GM19455 (cell line): ENCODE results near the gene OSCP1.

Experiments used
- ATAC-seq: cut with Tn5 transposase; IDR thresholded peaks from one replicate; pipeline ENCODE4 v1.9.1; 2021; ENCODE audit not compliant: unreplicated experiment

OSCP1 gene

GRCh38 chr1:36475910-36476604, 25.8 kb upstream of the OSCP1 start:
- ATAC-seq: no peak

GRCh38 chr1:36475341-36475740, 25.1 kb upstream of the OSCP1 start:
- no peak for ATAC-seq

DNA sequence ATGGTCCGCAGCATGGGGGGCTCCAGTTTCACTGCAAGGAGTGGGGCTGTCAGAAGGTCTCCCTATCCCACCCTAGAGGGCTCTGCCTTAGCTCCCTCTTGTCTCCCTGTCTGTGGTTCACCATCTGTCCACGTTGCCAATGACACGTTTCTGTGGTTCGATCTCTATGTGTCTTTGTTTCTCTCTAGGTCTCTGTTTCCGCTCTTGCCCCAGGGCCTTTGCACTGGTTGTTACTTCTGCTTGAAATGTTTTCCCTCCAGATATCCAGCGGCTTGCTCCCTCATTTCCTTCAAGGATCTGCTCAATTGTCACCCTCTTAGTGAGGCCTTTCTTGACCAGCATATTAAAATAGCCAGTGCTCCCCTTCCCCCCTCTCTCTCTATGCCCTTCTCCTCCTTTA, 22.4 kb upstream of the OSCP1 start:
- ATAC-seq: no peak

DNA sequence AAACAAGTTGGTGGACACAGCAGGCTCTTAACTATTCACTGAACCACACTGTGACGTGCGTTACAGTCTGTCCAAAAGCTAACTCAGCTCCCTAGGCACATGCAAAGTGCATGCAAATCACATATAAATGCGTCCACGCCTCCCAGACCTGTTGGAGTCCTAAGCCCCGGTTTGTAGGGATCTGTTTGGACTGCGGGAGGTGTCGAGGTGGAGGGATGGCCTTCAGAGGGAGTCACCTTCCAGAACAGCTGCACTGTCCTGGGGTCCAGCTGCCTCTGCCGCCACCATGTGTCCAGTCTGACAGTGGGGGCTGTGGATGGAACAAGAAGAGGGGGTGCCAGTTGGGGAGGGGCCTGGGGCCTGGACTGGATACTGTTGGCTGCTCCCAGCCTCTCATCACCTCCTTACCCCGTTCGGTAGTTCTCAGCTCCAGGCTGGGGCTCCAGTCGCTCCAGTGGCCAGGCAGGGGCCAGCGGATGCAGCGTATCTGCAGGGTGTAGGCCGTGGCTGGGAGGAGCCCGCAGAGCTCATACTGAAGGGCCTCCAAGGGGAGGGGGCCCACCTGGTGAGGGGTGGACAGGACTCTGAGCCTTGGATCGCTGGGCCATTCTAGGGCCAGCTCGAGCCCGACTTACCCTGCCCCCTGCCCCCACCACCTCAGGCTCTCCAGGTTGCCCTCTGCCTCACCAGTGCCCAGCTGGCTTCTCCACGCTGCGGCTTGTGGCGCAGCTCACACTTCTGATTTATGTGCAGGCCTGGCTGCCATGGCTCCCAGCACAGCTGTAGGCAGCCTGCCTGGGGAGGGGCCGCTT, 21.8 kb upstream of the OSCP1 start:
- no peak for ATAC-seq

DNA sequence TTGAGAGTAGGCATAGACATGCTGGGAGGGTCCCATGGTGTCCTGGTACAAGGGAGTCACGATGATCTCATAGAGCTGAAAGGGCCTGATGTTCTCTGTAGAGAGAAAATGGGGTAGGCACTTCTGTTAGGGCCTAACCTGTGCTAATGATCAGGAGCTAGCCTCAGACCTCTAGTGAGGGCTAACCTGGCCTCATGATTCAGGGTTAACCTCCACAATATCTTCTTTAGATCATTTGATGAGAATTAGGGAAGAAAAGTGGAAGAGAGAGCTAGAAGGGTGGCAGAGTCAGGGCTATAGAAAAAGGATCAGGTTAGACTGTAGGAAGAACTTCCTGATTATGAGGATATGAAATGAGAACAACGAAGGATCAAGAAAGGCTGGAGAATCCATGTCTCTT, 18.9 kb upstream of the OSCP1 start:
- ATAC-seq: no peak

GRCh38 chr1:36467700-36468455, 17.6 kb upstream of the OSCP1 start:
- ATAC-seq: no peak

GRCh38 chr1:36467027-36467410, 16.8 kb upstream of the OSCP1 start:
- ATAC-seq: no peak

DNA sequence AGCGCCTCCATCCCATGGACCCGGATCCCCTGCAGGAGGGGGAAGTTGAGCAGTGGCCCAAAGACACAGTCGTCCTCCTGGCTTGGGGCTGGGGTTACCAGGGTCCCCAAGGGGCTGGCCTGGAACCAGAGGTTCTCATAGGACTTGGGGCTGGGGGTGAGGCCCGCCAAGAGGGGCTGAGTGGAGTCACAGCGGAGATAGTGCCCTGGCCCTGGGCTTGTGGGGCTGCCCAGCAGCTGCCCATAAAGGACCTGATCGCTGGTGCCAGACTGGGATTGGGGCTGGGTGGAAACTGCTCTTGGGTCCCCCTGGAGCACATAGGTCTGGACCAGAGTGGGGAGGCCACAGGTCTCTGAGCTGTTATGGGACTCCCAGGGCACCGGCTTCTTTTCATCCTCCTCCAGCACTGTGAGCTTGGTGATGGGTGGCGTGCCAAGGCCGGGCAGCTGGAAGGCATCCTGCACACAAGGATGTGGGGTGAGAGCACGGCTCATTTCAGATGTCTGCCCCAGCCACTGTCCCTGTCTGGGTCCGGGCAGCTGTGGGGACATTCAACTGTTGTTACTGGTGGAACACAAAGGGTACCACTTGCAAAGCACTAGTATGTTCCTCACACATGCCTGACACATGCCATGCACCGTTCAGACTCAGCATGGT, 16.2 kb upstream of the OSCP1 start:
- ATAC-seq: no peak

DNA sequence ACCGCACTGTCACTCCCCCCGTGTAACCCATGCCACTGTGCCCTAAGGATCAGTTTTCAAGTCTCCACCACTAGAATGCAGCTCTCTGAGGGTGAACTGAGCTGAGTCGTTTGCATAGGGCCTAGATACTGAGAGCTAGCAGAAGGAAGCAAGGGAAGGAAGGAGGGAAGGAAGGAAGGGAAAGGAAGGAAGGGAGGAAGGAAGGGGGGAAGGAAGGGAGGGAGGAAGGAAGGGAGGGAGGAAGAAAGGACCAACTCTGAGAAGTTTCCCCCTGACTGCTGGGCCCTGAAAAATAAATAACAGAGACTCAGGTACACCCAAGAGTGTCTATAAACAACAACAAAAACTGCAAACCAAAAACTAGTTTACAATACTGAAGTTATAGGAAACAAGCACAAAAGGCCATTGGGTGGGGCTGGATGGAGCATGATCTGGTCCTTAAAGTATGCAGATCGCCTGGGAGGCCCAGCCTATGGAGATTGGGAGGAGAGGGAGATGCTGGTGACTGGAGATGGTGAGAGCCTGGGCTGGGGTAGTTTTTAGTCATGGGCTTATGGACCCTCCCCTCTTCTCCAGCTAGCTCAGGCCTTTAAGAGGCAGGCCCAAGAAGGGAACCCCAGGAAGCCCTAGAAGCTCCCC, 15.6 kb upstream of the OSCP1 start:
- no peak for ATAC-seq

DNA sequence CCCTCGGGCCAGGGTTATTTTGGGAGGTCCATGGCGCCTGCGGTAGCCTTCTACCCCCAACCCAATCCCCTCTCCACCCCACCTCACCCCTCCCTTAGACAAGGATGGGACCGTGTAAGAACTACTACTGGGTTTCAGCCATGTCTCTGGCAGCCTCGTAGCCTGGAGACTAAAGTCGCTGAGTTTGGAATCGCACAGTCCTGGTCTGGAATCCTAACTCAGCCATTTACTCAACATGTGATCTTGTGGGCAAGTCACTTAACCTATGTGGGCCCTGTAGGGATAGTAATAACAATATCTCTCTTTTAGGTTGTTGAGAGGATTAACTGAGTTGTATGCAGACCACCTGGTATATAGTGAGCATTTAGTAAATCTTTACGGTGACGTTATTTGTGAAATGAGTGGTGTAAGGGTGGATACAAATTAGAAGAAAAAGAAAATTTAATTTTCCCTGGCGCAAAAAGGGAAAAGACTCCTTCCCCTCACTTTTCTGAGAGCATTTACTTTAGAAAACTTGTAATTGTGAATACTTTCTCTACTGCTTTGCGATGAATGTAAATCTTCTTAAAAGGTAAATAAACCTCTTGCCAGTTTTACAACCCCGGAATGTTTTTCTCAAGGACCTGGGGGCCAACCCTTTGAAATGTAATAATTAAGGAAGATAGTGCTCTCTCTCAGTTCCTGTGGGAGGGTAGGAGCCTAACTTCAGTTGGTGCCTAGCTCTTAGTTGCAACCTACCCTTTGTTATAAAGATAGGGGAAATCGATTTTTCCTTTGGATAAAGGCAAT, 14.5 kb upstream of the OSCP1 start:
- peak; percentile 35 for ATAC-seq

DNA sequence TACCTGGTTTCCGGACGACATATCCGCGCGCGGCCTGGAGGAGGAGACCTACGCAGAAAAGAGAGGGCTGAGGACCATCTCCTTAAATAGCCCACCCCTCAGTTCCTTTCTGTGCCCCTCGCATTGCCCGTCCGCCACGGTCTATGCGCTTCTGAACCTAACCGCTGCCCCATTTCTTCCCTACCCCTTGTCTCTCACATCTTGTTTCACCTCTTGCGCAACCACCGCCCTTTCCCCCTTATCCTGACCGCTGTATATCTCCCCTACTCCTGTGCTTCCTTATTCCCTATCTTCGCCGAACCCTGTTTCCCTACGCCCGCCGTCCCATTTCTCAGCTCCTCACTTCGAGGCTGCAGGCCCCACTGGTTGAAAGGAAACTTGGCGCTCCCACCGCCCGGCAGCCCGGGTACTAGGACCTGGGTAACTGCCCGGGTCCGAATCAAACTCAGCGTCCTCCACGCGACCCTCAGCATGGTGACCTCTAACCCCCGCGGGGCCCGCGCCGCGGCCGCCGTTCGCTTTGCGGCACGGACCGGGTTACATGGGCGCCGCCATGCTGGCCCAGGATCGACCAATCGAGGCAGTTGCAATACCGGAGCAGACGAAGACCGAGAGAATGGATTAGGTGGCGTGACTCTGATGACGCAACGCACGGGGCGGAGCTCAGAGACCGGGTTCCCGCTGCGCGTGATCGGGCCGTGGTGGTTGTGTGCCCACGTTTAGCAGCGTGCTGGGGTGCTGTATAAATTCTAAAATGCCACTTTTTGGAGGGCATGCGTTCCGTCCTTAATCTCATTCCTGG, 13.8 kb upstream of the OSCP1 start, which contains the start of gene MRPS15:
TSS of gene MRPS15 (minus strand) at position 582 of the 802 bp plus-strand sequence. CDS start at position 473, 109 bp downstream.
- ATAC-seq: peak; percentile 95

DNA sequence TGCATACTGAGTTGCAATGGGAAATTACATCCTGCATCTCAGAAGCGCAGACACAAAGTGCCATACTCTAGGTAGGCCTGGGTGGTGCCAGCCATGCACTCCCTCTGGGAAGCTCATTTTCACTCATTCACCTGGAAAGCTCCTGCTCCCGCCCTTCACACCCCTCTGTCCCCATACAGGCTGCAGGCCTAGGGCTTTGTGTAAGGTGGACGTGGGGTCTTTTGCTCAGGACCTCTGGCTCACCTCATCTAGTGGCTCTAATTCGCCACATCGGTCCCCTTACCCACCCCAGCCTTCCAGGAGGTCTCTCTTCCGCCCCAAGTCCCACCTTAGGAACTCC, 13.2 kb upstream of the OSCP1 start:
- ATAC-seq: no peak

DNA sequence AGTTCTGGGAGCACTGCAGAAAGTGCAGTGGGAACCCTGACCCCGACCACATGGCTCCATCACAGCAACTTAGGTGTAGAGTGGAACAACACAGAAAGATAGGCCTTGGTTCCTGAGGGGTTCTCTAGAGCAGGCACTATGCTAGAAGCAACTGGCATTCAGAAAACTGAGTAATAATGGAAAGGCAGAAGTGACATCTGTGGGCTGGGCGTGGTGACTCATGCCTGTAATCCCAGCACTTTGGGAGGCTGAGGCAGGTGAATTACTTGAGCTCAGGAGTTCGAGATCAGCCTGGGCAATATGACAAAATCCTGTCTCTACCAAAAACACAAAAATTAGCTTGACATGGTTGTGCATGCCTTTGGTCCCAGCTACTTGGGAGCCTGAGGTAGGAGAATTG, 8.7 kb upstream of the OSCP1 start:
- no peak for ATAC-seq

DNA sequence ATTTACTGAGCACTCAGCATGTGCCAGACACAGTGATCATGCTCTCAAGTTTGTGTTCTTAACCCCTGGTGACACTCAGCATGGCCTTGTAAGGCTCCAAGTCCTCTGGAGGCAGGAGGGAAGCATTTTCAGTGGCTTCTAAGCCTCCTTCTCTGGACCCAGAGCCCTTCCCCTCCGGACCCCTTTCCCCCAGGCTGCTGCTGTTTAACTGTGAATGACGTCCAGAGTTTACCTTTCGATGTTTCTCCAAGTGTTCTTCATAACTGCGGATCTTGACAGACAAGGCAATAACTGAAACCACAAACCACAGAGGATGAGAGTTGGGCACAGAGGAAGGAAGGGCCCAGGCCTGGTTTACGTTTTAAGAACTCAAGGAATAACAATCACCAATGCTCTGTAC, 7.4 kb upstream of the OSCP1 start:
- ATAC-seq: no peak

GRCh38 chr1:36456391-36456928, 6.2 kb upstream of the OSCP1 start:
- no peak for ATAC-seq

- no peak for ATAC-seq
These were observed 5.1 kb upstream of the OSCP1 start for GRCh38 chr1:36455386-36455785.

- no peak for ATAC-seq
These were observed 3.5 kb upstream of the OSCP1 start for GRCh38 chr1:36453600-36454388.

DNA sequence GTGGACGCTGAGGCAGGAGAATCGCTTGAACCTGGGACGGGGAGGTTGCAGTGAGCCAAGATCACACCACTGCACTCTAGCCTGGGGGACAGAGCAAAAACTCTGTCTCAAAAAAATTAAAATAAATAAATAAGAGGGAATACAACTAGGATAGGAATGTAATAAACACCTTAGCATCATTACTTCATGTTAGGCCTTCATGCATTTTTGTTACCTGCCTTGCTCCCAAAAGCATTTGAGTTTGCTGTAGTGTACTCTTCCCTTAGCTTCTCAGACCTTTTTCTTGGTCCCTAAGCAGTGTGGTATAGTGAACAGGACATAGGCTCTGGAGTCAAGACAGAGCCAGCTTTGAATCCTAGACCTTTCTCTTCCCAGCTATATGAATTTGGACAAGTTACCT, 2.8 kb upstream of the OSCP1 start:
- ATAC-seq: no peak
